WTC11 (cell line): ENCODE results near the gene CAP1. TPM values are rescaled to one million over a fixed set of nuclear protein-coding genes. Genes with fewer than 3 reads are reported as not detected.

Source experiments
- ATAC-seq: fragments of 200-7000 bp; cut with Tn5 transposase; 2 replicates; pipeline ENCODE4 v1.10.0; 2021; ENCODE audit warnings: mild to moderate bottlenecking, moderate library complexity
- CTCF ChIA-PET: fragments of 300-600 bp; sonication (Branson Sonifier 250); formaldehyde crosslinking; loops from one replicate; lab custom pipeline; 2021; ENCODE audit warnings: antibody characterized with exemption; lab: Charles Lee
- POLR2A ChIA-PET: fragments of 350-600 bp; sonication (Branson Sonifier 250); formaldehyde crosslinking; loops from one replicate; lab custom pipeline; 2021; ENCODE audit warnings: antibody characterized with exemption; lab: Charles Lee
- DNase-seq: peaks from one replicate; pipeline ENCODE4 v3.0.0; 2021; ENCODE audit warnings: low spot score
- H3K27ac Mint-ChIP-seq: 2 replicates; pipeline ENCODE4 v1.8.0; 2021; ENCODE audit warnings: mixed read lengths
- H3K27me3 Mint-ChIP-seq: 2 replicates; pipeline ENCODE4 v1.8.0; 2021; ENCODE audit warnings: low read depth, mild to moderate bottlenecking, moderate library complexity, mixed read lengths
- H3K36me3 Mint-ChIP-seq: 2 replicates; pipeline ENCODE4 v1.8.0; 2021; ENCODE audit warnings: mixed read lengths
- H3K4me1 Mint-ChIP-seq: 2 replicates; pipeline ENCODE4 v1.8.0; 2022; ENCODE audit warnings: mixed read lengths
- H3K4me3 Mint-ChIP-seq: 2 replicates; pipeline ENCODE4 v1.8.0; 2021; ENCODE audit warnings: mild to moderate bottlenecking, moderate library complexity, mixed read lengths
- H3K9me3 Mint-ChIP-seq: 2 replicates; pipeline ENCODE4 v1.8.0; 2021; ENCODE audit warnings: mixed read lengths
- CBFB ChIP-seq: sonication (generic); formaldehyde crosslinking; IDR thresholded peaks from 2 replicates; pipeline ENCODE4 v1.8.1; 2022; ENCODE audit warnings: mild to moderate bottlenecking, low read depth, missing genetic modification reagents
- EMX1 ChIP-seq: fragments of 250-450 bp; sonication (Bioruptor Pico); IDR thresholded peaks from 2 replicates; pipeline ENCODE4 v1.8.0; 2021; ENCODE audit warnings: mild to moderate bottlenecking
- MXD4 ChIP-seq: fragments of 250-450 bp; sonication (Bioruptor Pico); IDR thresholded peaks from 2 replicates; pipeline ENCODE4 v1.8.0; 2021; ENCODE audit warnings: mild to moderate bottlenecking, moderate library complexity, borderline replicate concordance
- NR3C1 ChIP-seq: sonication (generic); formaldehyde crosslinking; conservative IDR thresholded peaks from 2 replicates; pipeline ENCODE4 v1.8.1; 2023; ENCODE audit warnings: low read depth, mild to moderate bottlenecking, missing genetic modification reagents
- TEAD1 ChIP-seq: sonication (generic); formaldehyde crosslinking; IDR thresholded peaks from 2 replicates; pipeline ENCODE4 v1.8.0; 2022; ENCODE audit warnings: mild to moderate bottlenecking, missing genetic modification reagents
- total RNA-seq: library from RNA; stranded (reverse); gene quantifications from 3 replicates; pipeline ENCODE4 v1.2.3, GENCODE V29; 2021
- TF ChIP-seq, protein P1 (sequence below): sonication (generic); formaldehyde crosslinking; IDR thresholded peaks from 2 replicates; pipeline ENCODE4 v1.8.1; 2022; ENCODE audit warnings: low read depth, missing genetic modification reagents, borderline replicate concordance
- TF ChIP-seq, protein P2 (sequence below): fragments of 250-450 bp; sonication (Bioruptor Pico); IDR thresholded peaks from 2 replicates; pipeline ENCODE4 v1.8.0; 2021; ENCODE audit warnings: mild to moderate bottlenecking
- TF ChIP-seq, protein P3 (sequence below): sonication (generic); formaldehyde crosslinking; IDR thresholded peaks from 2 replicates; pipeline ENCODE4 v1.8.0; 2022; ENCODE audit warnings: mild to moderate bottlenecking, missing genetic modification reagents
- TF ChIP-seq, protein P4 (sequence below): sonication (generic); formaldehyde crosslinking; IDR thresholded peaks from 2 replicates; pipeline ENCODE4 v1.8.1; 2022; ENCODE audit warnings: missing genetic modification reagents, borderline replicate concordance
- TF ChIP-seq, protein P5 (sequence below): fragments of 250-450 bp; sonication (Bioruptor Pico); IDR thresholded peaks from 2 replicates; pipeline ENCODE4 v1.9.0; 2021; ENCODE audit warnings: mild to moderate bottlenecking
- TF ChIP-seq, protein P6 (sequence below): fragments of 250-450 bp; sonication (Bioruptor Pico); conservative IDR thresholded peaks from 2 replicates; pipeline ENCODE4 v1.9.0; 2021; ENCODE audit warnings: mild to moderate bottlenecking
- TF ChIP-seq, protein P7 (sequence below): sonication (generic); formaldehyde crosslinking; IDR thresholded peaks from 2 replicates; pipeline ENCODE4 v1.8.1; 2023; ENCODE audit warnings: mild to moderate bottlenecking, missing genetic modification reagents, moderate library complexity

Gene CAP1
- total RNA-seq, 1 experiment from 2014 or later = 304 TPM

DNA sequence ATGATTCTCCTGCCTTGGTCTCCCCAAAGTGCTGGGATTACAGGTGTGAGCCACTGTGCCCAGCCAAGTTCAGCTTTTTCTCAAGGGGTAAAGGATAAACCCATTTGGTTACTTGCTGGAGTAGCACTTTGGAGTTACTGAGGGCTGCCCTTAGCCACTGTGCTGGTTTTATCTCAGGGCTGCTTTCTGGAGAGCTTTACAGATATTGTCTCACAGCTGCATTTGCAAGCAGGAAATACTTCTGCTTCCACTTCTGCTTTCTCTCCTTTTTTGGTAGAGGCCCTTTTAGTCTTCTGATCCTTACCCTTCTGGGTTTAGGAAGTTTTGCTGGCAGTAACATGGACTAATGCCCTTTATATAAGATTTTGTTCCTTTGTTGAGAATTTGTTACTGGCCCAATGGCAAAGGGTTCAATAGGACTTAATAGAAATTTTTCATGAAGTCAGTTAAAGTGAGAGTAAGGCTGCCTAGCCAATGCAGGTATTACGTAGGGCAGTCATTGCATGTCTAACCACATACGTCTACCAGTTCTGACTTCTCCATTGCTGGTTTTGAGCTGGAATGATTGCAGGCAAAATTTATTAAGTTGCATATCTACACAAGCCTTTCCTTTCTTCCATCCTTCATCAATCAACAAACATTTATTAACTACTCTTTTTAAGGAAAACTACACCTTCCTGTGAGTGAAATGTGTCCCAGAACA lies 24.4 kb downstream of the CAP1 start:
- H3K9me3 Mint-ChIP-seq = no peaks in the 10 kb centered on the region
- DNase-seq = no peak
- no peak for ATAC-seq
- H3K4me1 Mint-ChIP-seq = peaks cover 4% of the 10 kb centered on the region
- no peak overlapping the region for H3K4me3 Mint-ChIP-seq
- ChIA-PET POLR2A (no interaction called here), CTCF (interaction anchor here (1.9 kb wide), 1 partner anchor 274 kb away, joined by 4 read pairs; no protein-coding TSS in a partner anchor)
- no peaks in the 10 kb centered on the region for H3K27me3 Mint-ChIP-seq
- TF ChIP-seq, protein P1, sequence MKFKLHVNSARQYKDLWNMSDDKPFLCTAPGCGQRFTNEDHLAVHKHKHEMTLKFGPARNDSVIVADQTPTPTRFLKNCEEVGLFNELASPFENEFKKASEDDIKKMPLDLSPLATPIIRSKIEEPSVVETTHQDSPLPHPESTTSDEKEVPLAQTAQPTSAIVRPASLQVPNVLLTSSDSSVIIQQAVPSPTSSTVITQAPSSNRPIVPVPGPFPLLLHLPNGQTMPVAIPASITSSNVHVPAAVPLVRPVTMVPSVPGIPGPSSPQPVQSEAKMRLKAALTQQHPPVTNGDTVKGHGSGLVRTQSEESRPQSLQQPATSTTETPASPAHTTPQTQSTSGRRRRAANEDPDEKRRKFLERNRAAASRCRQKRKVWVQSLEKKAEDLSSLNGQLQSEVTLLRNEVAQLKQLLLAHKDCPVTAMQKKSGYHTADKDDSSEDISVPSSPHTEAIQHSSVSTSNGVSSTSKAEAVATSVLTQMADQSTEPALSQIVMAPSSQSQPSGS (CRISPR knock-in tag) = no peak
- TF ChIP-seq NR3C1 (CRISPR knock-in tag) (no peak), EMX1 (CRISPR knock-in tag) (no peak), MXD4 (no peak), TEAD1 (no peak), CBFB (CRISPR knock-in tag) (no peak)
- TF ChIP-seq, protein P2, sequence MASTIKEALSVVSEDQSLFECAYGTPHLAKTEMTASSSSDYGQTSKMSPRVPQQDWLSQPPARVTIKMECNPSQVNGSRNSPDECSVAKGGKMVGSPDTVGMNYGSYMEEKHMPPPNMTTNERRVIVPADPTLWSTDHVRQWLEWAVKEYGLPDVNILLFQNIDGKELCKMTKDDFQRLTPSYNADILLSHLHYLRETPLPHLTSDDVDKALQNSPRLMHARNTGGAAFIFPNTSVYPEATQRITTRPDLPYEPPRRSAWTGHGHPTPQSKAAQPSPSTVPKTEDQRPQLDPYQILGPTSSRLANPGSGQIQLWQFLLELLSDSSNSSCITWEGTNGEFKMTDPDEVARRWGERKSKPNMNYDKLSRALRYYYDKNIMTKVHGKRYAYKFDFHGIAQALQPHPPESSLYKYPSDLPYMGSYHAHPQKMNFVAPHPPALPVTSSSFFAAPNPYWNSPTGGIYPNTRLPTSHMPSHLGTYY = no peak
- TF ChIP-seq, protein P3, sequence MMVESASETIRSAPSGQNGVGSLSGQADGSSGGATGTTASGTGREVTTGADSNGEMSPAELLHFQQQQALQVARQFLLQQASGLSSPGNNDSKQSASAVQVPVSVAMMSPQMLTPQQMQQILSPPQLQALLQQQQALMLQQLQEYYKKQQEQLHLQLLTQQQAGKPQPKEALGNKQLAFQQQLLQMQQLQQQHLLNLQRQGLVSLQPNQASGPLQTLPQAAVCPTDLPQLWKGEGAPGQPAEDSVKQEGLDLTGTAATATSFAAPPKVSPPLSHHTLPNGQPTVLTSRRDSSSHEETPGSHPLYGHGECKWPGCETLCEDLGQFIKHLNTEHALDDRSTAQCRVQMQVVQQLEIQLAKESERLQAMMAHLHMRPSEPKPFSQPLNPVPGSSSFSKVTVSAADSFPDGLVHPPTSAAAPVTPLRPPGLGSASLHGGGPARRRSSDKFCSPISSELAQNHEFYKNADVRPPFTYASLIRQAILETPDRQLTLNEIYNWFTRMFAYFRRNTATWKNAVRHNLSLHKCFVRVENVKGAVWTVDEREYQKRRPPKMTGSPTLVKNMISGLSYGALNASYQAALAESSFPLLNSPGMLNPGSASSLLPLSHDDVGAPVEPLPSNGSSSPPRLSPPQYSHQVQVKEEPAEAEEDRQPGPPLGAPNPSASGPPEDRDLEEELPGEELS = no peak
- TF ChIP-seq, protein P4, sequence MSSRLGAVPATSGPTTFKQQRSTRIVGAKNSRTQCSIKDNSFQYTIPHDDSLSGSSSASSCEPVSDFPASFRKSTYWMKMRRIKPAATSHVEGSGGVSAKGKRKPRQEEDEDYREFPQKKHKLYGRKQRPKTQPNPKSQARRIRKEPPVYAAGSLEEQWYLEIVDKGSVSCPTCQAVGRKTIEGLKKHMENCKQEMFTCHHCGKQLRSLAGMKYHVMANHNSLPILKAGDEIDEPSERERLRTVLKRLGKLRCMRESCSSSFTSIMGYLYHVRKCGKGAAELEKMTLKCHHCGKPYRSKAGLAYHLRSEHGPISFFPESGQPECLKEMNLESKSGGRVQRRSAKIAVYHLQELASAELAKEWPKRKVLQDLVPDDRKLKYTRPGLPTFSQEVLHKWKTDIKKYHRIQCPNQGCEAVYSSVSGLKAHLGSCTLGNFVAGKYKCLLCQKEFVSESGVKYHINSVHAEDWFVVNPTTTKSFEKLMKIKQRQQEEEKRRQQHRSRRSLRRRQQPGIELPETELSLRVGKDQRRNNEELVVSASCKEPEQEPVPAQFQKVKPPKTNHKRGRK (CRISPR knock-in tag) = no peak
- TF ChIP-seq, protein P5, sequence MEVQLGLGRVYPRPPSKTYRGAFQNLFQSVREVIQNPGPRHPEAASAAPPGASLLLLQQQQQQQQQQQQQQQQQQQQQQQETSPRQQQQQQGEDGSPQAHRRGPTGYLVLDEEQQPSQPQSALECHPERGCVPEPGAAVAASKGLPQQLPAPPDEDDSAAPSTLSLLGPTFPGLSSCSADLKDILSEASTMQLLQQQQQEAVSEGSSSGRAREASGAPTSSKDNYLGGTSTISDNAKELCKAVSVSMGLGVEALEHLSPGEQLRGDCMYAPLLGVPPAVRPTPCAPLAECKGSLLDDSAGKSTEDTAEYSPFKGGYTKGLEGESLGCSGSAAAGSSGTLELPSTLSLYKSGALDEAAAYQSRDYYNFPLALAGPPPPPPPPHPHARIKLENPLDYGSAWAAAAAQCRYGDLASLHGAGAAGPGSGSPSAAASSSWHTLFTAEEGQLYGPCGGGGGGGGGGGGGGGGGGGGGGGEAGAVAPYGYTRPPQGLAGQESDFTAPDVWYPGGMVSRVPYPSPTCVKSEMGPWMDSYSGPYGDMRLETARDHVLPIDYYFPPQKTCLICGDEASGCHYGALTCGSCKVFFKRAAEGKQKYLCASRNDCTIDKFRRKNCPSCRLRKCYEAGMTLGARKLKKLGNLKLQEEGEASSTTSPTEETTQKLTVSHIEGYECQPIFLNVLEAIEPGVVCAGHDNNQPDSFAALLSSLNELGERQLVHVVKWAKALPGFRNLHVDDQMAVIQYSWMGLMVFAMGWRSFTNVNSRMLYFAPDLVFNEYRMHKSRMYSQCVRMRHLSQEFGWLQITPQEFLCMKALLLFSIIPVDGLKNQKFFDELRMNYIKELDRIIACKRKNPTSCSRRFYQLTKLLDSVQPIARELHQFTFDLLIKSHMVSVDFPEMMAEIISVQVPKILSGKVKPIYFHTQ (CRISPR knock-in tag) = no peak
- TF ChIP-seq, protein P6, sequence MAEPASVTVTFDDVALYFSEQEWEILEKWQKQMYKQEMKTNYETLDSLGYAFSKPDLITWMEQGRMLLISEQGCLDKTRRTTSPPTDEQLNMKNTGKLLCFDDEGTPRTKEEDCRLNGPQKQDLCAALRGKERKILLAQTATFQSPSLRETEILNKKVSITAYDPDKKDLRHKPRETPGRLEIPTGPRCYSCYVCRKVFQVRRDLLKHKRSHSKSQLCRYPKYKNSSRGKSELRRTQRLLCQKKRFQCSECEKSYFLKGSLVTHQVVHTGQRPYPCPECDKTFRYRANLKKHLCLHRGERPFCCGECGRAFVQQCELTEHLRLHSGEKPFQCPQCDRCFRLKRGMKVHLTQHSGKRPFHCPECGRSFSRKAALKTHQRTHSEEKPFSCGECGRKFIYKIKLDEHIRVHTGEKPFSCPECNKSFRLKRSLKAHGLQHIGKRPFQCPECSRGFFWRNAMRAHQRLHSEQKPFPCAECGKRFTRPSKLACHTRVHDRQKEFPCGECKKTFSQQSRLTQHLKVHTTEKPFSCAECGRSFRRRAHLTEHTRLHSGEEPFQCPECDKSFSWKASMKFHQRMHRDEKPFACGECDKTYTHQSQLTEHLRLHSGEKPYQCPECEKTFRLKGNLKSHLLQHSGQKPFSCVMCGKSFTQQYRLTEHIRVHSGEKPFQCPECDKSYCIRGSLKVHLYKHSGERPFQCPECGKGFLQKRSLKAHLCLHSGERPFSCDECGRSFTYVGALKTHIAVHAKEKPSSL (CRISPR knock-in tag) = no peak
- TF ChIP-seq, protein P7, sequence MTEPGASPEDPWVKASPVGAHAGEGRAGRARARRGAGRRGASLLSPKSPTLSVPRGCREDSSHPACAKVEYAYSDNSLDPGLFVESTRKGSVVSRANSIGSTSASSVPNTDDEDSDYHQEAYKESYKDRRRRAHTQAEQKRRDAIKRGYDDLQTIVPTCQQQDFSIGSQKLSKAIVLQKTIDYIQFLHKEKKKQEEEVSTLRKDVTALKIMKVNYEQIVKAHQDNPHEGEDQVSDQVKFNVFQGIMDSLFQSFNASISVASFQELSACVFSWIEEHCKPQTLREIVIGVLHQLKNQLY (CRISPR knock-in tag) = no peak
- H3K27ac Mint-ChIP-seq = no peak overlapping the region
- H3K36me3 Mint-ChIP-seq = peaks cover 75% of the 10 kb centered on the region
